ENCODE measurements around the gene ZBTB12.

GRCh38 chr6:31887173-31888007 lies 14.5 kb downstream of the ZBTB12 start:
- TF ChIP-seq, protein P1, sequence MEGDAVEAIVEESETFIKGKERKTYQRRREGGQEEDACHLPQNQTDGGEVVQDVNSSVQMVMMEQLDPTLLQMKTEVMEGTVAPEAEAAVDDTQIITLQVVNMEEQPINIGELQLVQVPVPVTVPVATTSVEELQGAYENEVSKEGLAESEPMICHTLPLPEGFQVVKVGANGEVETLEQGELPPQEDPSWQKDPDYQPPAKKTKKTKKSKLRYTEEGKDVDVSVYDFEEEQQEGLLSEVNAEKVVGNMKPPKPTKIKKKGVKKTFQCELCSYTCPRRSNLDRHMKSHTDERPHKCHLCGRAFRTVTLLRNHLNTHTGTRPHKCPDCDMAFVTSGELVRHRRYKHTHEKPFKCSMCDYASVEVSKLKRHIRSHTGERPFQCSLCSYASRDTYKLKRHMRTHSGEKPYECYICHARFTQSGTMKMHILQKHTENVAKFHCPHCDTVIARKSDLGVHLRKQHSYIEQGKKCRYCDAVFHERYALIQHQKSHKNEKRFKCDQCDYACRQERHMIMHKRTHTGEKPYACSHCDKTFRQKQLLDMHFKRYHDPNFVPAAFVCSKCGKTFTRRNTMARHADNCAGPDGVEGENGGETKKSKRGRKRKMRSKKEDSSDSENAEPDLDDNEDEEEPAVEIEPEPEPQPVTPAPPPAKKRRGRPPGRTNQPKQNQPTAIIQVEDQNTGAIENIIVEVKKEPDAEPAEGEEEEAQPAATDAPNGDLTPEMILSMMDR (IDR thresholded peaks at IDR 0.05; ENCODE audit: poor library complexity): no peak
- no peak for TF ChIP-seq EZH2phosphoT487 (IDR thresholded peaks at IDR 0.05; ENCODE audit: low read depth, severe bottlenecking, unreplicated experiment)

All from hepatocyte (in vitro differentiated cells).